ENCODE measurements around the gene SNAPC1. TPM values are rescaled to one million over a fixed set of nuclear protein-coding genes. Genes with fewer than 3 reads are reported as not detected.

SNAPC1 gene
- 12.1 and 28.0 TPM in 2 replicates for total RNA-seq

GRCh38 chr14:61761959-61762786 is at the start of gene SNAPC1:
TSS of gene SNAPC1 (plus strand) at chr14:61762420. CDS start at chr14:61762461, 41 bp downstream.

GRCh38 chr14:61812347-61813095 is 50.3 kb downstream of the SNAPC1 start, which contains the start of gene SYT16:
TSS of gene SYT16 (plus strand) at chr14:61812703.

Other genes starting within 250 kb of the SNAPC1 start
- 158 and 162 TPM in 2 replicates for gene HIF1A, start 66.9 kb upstream of the SNAPC1 start, total RNA-seq
- under 0.01 and 0.09 TPM in 2 replicates for gene SYT16, start 50.3 kb downstream of the SNAPC1 start, total RNA-seq

Measured in endothelial cell of coronary artery (primary cell).